HG03571 (cell line): Measurements from ENCODE around the gene IKZF5.

Experiments used
- ATAC-seq: cut with Tn5 transposase; IDR thresholded peaks from one replicate; pipeline ENCODE4 v1.9.1; 2021; ENCODE audit not compliant: unreplicated experiment

IKZF5 gene

GRCh38 chr10:123016228-123016627 lies 7.6 kb upstream of the IKZF5 start:
- no peak for ATAC-seq

- ATAC-seq = no peak
Measured at GRCh38 chr10:123014772-123015171, 6.2 kb upstream of the IKZF5 start.

- no peak for ATAC-seq
Measured at GRCh38 chr10:123013456-123014419, 5.1 kb upstream of the IKZF5 start.

GRCh38 chr10:123011987-123012386 lies 3.4 kb upstream of the IKZF5 start:
- ATAC-seq = no peak

GRCh38 chr10:123009105-123009820 lies 668 bp upstream of the IKZF5 start:
- no peak for ATAC-seq

GRCh38 chr10:123007558-123008354 lies 839 bp downstream of the IKZF5 start:
- ATAC-seq = peak; percentile 44

- no peak for ATAC-seq
Measured at GRCh38 chr10:123004298-123004697, 4.3 kb downstream of the IKZF5 start.

GRCh38 chr10:123001370-123001769 lies 7.2 kb downstream of the IKZF5 start:
- no peak for ATAC-seq

- ATAC-seq = no peak
Measured at GRCh38 chr10:123000155-123000554, 8.4 kb downstream of the IKZF5 start.

GRCh38 chr10:122999347-122999746 lies 9.2 kb downstream of the IKZF5 start:
- no peak for ATAC-seq

GRCh38 chr10:122998934-122999333 lies 9.7 kb downstream of the IKZF5 start:
- ATAC-seq = no peak

- ATAC-seq = no peak
Measured at GRCh38 chr10:122998360-122998917, 10.2 kb downstream of the IKZF5 start.

GRCh38 chr10:122997864-122998263 lies 10.7 kb downstream of the IKZF5 start:
- no peak for ATAC-seq

- no peak for ATAC-seq
Measured at GRCh38 chr10:122995936-122996335, 12.7 kb downstream of the IKZF5 start.

- no peak for ATAC-seq
Measured at GRCh38 chr10:122993797-122994336, 14.7 kb downstream of the IKZF5 start.

GRCh38 chr10:122992031-122992585 lies 16.5 kb downstream of the IKZF5 start:
- ATAC-seq = no peak

GRCh38 chr10:122990278-122990677 lies 18.3 kb downstream of the IKZF5 start:
- ATAC-seq = no peak

- ATAC-seq = no peak
Measured at GRCh38 chr10:122988501-122988900, 20.1 kb downstream of the IKZF5 start.

GRCh38 chr10:122986335-122986734 lies 22.3 kb downstream of the IKZF5 start:
- ATAC-seq = no peak

- ATAC-seq = no peak
Measured at GRCh38 chr10:122984708-122985107, 23.9 kb downstream of the IKZF5 start.
